Inferior parietal cortex (tissue), 1 donor: Measurements from ENCODE around the gene MYL1.

Source experiments
- DNase-seq: peaks from one replicate; pipeline ENCODE4 v3.0.0-alpha.2; 2016; ENCODE audit errors: extremely low spot score

Gene MYL1

GRCh38 chr2:210315015-210315788 is at the start of gene MYL1:
TSS of gene MYL1 (minus strand) at chr2:210315174. CDS start at chr2:210315042, 132 bp downstream.
- no peak for DNase-seq

- no peak for DNase-seq
These were observed 48.9 kb upstream of the MYL1 start for GRCh38 chr2:210363876-210364275.

DNA sequence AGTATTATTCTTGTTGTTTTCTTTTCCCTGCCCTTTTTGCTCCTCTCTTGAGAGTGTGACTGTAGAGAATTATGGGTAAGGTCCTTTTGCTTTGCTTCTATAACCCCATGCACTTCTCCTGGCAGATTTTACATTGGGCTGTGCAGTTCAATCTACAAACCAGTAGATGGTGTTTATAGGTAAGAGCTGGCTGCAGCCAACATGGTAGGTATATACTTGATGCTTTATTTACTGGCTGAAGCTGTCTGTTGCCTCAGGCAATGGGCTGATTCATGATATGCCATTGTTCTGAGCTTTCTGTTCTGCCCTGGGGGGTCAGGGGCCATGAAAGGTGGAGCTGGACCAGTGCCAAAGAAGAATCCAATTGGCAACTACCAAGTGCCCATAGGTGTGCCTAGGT is 48.3 kb upstream of the MYL1 start:
- no peak for DNase-seq

- DNase-seq: no peak
These were observed 45.4 kb upstream of the MYL1 start for GRCh38 chr2:210360412-210360811.

GRCh38 chr2:210356944-210357343 is 42.0 kb upstream of the MYL1 start:
- no peak for DNase-seq

DNA sequence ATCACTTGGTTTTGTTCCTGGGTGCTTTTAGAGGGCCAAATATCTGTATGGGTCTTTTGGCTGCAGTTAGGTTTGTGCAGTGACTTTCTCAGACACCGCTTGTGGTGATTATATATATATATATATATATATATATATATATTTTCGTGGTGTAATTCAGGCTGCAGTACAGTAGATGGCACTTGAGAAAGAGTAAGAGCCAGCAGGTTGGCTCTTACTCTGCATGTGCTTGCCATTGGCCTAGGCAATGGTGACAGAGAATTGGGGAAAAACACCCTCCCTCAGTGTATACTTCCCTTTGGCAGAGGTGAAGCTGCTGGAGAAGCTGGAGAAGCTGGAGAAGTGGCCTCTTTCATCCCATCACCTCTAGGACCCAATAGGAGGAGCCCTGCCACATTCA is 22.2 kb upstream of the MYL1 start:
- no peak for DNase-seq

- DNase-seq: no peak
These were observed 9.9 kb upstream of the MYL1 start for GRCh38 chr2:210324906-210325305.

GRCh38 chr2:210324458-210324857 is 9.5 kb upstream of the MYL1 start:
- DNase-seq: no peak

DNA sequence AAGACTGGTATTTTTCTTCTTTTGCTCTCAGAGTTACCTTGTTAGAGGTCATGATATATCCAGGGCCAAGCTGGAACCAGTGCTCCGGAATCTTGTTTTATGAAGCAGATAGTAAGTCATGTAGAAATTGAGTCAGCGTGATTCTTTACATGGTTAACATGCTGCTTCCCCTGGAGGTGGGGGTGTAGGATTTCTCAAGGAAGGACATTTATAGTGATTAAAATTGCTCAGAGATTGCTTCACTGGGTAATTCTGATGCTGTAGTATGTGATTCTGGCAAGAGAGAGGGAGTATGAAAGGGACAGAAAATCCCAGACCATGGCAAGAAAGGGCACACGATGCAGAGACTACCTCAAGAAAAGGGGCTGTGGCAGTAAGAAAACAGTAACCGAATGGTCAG is 8.0 kb upstream of the MYL1 start:
- no peak for DNase-seq

- DNase-seq: no peak
These were observed 3.9 kb upstream of the MYL1 start for GRCh38 chr2:210318891-210319290.

GRCh38 chr2:210318486-210318885 is 3.5 kb upstream of the MYL1 start:
- DNase-seq: no peak

DNA sequence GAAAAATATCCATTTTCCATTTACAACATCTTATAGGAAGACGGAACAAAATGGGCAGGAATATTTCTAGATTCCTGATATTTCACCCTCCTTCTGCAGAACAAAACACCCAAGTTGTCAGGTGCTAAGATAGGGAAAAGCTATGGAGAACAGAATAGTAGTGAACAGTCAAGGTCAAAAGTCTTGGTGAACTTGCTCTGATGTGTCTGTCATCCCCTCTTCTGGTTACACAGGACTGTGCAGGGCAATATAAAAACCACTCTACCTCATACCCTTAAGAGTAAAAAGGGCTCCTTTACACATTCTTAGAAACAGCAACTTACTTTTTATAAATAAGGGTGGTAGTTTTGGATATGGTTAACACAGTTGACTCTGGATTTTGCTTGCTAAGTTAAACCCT is 4.4 kb downstream of the MYL1 start:
- DNase-seq: no peak

GRCh38 chr2:210309548-210310233 is 5.3 kb downstream of the MYL1 start:
- DNase-seq: no peak

DNA sequence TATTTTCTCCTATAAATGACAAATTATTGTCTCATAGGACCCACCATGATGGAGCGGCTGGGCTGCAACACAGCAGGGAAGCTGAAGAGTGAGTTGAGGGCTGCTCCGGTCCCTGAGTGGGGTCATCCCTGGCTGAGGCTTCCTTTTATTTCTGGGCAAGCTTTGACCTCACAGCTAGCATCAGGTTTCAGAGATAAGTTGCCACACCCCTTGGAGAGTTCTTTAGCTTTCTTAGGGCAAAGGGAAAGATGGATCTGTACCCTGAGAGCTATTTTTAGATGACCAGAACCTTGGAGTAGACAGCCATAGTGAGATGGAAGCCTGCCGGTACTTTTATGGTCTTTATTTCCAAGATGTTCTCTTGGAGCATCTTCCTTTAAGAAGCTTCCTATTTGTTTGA is 11.5 kb downstream of the MYL1 start:
- DNase-seq: no peak

DNA sequence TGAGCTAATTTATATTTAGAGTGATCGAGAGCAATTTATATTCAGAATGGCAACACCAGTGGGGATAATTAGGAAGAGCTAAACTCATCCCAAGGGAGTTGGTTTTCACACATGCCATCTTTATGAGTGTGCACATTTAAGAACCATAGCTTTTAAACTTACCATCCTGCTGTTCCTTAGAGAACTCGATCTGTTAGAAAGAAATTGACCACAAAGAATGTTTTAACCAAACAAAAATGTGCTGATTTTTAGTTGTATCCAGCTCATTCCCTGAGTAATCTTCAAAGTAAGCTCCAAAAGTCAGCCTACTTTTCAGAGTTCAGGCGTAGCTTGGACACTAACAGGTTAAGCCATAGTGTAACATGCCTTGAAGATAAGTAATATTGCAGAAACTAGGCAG is 12.6 kb downstream of the MYL1 start:
- DNase-seq: no peak

DNA sequence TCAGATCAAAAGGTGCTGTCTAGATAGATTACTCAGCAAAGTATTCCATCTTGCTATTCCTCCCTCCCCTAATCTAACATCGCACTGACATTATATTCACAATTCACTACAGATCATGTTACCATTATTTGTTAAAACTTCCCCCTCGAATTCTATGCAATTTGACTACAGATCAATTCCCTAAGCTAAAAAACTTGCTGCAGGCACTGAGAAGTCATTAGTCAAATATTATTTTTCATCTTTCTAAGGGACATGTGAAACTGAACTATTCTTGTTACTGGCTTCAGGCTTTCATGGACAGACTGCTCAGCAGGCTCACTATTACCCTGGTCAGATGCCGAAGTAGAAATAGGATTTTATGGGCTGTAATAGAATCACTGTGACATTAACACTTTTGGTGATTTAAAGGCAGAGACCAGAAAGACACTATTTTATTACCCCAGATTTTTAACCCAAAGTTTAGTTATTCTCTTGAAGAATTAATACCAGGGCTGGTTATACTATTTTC is 15.1 kb downstream of the MYL1 start:
- no peak for DNase-seq

- DNase-seq: no peak
These were observed 26.6 kb downstream of the MYL1 start for GRCh38 chr2:210288408-210288807.

DNA sequence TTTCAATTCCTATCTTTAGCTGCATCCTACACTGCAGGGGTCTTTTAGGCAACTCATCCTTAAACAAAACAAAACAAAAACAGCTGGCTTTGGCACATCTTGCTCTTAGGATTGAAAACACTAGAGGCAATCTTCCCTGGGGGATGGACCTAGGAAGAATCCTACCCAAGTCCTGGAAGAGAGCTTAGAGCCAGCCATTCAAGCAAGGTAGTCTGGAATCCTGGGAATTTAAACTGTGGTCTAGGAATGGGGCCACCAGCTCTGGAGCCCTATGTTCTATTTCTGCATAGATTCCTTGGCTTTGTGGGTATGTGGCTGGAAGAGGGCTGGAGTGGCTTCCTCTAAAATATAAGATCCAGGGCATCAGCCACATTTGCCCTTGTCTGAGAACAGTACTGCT is 27.7 kb downstream of the MYL1 start:
- no peak for DNase-seq

DNA sequence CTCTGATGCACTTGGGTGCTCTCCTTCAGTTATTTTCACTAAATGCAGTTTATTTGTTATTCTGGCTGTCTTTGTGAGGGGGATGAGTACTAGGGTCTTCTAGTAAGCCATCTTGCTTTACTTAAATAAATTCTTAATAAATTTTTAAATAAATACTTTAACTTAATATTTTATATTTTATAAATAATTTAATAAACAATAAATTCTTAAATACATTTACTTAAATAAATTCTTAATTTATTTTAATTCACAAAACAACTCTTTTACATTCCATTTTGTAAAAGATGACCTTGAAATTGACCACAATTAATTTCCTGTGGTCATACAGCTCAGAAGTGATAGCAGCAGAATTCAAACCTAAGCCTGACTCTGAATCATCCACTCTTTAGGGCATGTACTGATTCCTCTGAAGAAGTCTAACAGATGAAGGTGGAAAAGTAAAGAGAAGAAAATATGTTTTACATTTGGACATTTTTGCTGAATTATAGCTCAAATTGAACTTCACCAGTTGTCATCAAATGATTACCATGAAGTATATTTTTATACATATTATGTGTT is 28.8 kb downstream of the MYL1 start:
- DNase-seq: no peak

GRCh38 chr2:210277133-210277532 is 37.8 kb downstream of the MYL1 start:
- no peak for DNase-seq

- DNase-seq: no peak
These were observed 43.7 kb downstream of the MYL1 start for GRCh38 chr2:210271300-210271699.

DNA sequence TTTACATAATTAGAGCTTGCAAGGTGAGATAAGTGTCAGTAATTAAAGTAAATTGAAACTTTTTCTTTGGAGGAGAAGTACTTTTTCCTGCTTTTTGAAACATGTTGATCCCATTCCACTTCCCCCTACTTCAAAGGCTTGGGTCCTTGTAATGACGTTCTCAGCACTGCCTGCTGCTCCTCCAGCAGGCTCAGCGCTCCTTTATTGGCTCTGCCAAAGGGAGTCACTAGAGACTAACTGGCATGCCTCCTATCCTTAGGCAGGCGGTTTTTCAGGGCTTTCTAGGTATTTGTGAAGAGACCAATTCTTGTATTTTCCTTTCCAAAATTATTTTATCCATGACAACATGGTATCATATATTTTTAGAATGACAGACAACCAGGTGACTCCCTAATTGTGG is 45.8 kb downstream of the MYL1 start:
- DNase-seq: no peak

GRCh38 chr2:210268281-210268680 is 46.7 kb downstream of the MYL1 start:
- DNase-seq: no peak
